HUES6 (cell line): ENCODE measurements around the gene HPS4.

ENCODE experiments used
- H3K27ac ChIP-seq: 2 replicates; pipeline ENCODE4 v1.7.0; 2013; ENCODE audit warnings: low read depth, mild to moderate bottlenecking, low read length, inconsistent platforms
- H3K27me3 ChIP-seq: 2 replicates; pipeline ENCODE4 v1.6.1; 2013; ENCODE audit warnings: low read length; ENCODE audit not compliant: control insufficient read depth, insufficient read depth
- H3K36me3 ChIP-seq: 2 replicates; pipeline ENCODE4 v1.6.1; 2013; ENCODE audit warnings: low read length; ENCODE audit not compliant: control insufficient read depth, insufficient read depth
- H3K4me1 ChIP-seq: 2 replicates; pipeline ENCODE4 v1.6.1; 2013; ENCODE audit warnings: low read length; ENCODE audit not compliant: control insufficient read depth, insufficient read depth
- H3K4me3 ChIP-seq: 2 replicates; pipeline ENCODE4 v1.5.1; 2013; ENCODE audit warnings: low read depth, low read length
- H3K9ac ChIP-seq: one replicate; pipeline ENCODE4 v1.6.1; 2013; ENCODE audit warnings: mild to moderate bottlenecking, low read length
- H3K9me3 ChIP-seq: 2 replicates; pipeline ENCODE4 v1.6.1; 2013; ENCODE audit warnings: low read depth, low read length; ENCODE audit not compliant: control insufficient read depth, insufficient read depth

Gene HPS4

GRCh38 chr22:26516503-26516902, 32.9 kb upstream of the HPS4 start:
- no peak overlapping the region for H3K4me3 ChIP-seq
- no peaks in the 10 kb centered on the region for H3K9me3 ChIP-seq
- H3K9ac ChIP-seq, result no peak overlapping the region
- H3K4me1 ChIP-seq, result peaks cover 7% of the 10 kb centered on the region; the same call in 1 of the 2 replicates
- no peaks in the 10 kb centered on the region for H3K27me3 ChIP-seq
- no peaks in the 10 kb centered on the region for H3K36me3 ChIP-seq
- H3K27ac ChIP-seq, result no peak overlapping the region

DNA sequence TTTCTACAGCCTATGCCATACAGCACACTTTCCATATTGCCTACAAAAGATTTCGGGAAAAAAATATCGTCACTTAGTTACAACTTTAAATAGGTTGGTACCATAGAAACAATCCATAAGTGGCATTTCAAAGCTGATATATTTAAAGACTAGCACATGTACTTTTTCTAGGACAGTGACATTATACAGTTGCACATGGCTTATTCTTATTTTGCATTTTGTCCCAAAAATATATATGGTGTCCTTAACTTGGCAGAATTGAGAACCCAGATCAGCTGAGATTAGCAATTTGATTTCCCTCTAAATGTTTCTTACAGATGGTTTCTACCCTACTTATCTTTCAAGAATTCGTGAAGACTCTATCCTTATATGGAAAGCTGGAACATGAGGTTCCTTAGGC, 32.3 kb upstream of the HPS4 start:
- no peak overlapping the region for H3K4me3 ChIP-seq
- peaks cover 7% of the 10 kb centered on the region; the same call in 1 of the 2 replicates for H3K4me1 ChIP-seq
- H3K9me3 ChIP-seq, result no peaks in the 10 kb centered on the region
- H3K27me3 ChIP-seq, result no peaks in the 10 kb centered on the region
- H3K9ac ChIP-seq, result no peak overlapping the region
- no peaks in the 10 kb centered on the region for H3K36me3 ChIP-seq
- no peak overlapping the region for H3K27ac ChIP-seq

- Histone ChIP-seq H3K4me1 (peaks cover 7% of the 10 kb centered on the region; the same call in 1 of the 2 replicates), H3K36me3 (peaks cover 10% of the 10 kb centered on the region), H3K9ac (no peak overlapping the region), H3K27ac (no peak overlapping the region), H3K27me3 (no peaks in the 10 kb centered on the region), H3K9me3 (no peaks in the 10 kb centered on the region), H3K4me3 (no peak overlapping the region)
These were observed 31.0 kb upstream of the HPS4 start for GRCh38 chr22:26514419-26515161.

DNA sequence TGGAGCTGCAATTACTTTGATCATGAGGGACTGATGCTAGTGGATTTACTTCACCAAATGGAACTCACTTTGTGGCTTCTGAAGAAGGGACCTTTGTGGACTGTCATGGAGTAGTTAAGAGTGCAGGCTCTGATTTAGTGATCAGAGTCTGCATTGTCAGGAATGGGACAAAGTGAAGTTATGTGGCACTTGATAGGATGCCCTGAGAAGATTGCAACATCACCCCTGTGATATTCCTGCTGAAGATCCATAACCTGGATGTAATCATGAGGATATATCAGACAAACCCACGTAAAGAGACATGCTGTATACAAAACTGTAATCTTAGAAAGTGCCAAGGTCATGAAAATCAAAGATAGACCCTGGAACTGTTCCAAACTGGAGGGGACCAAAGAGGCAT, 30.3 kb upstream of the HPS4 start:
- peaks cover 18% of the 10 kb centered on the region for H3K36me3 ChIP-seq
- no peak overlapping the region for H3K9ac ChIP-seq
- no peaks in the 10 kb centered on the region for H3K9me3 ChIP-seq
- no peak overlapping the region for H3K27ac ChIP-seq
- no peak overlapping the region for H3K4me3 ChIP-seq
- no peaks in the 10 kb centered on the region for H3K27me3 ChIP-seq
- peaks cover 7% of the 10 kb centered on the region; the same call in 1 of the 2 replicates for H3K4me1 ChIP-seq

DNA sequence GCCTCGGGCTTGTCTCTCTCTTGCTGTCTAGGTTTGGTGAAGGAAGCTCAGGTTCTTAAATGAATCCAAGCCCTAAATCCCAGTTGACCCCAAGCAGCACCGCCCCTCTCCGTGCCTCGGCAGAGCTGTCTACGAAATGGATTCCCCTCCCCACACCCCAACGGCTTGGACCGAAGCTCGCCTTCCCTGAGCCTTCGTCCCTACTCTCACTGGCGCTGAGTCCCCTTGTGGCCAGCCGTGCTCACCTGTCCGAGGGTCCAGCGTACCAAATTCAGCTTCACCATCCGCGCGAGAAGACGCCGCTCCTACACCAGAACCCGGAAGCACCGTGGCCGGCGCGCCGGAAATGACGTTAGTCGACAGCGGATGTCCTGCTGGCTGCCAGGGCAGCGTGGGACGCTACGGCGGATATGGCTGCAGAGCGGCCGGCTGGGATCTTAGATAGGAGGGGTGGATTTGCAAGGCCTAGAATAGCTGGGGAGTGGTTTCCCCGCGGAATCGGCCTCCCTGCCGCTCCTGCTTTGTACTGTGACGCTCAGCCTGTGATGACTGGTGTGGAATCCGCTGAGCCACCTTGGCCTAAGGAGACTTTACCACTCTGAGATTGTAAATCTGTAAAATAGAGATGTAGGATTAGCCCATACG, 28.7 kb upstream of the HPS4 start, which contains the start of gene TFIP11:
Gene TFIP11, minus strand, starts transcription at position 325 of the 645 bp plus-strand sequence. CDS start 2,201 bp downstream, outside the sequence.
- Histone ChIP-seq H3K9ac (peak within 1 kb of the TSS; percentile 94), H3K4me1 (peaks cover 7% of the 10 kb centered on the region; the same call in 1 of the 2 replicates), H3K9me3 (no peaks in the 10 kb centered on the region), H3K27ac (peak within 1 kb of the TSS; percentile 35; the same call in 1 of the 2 replicates), H3K36me3 (peaks cover 30% of the 10 kb centered on the region), H3K27me3 (no peaks in the 10 kb centered on the region), H3K4me3 (peak within 1 kb of the TSS; percentile 81)

GRCh38 chr22:26508148-26508547, 24.6 kb upstream of the HPS4 start:
- H3K27me3 ChIP-seq, result no peaks in the 10 kb centered on the region
- H3K36me3 ChIP-seq, result peaks cover 68% of the 10 kb centered on the region
- H3K27ac ChIP-seq, result no peak overlapping the region
- peaks cover 6% of the 10 kb centered on the region for H3K4me1 ChIP-seq
- no peaks in the 10 kb centered on the region for H3K9me3 ChIP-seq
- no peak overlapping the region for H3K9ac ChIP-seq
- H3K4me3 ChIP-seq, result no peak overlapping the region

DNA sequence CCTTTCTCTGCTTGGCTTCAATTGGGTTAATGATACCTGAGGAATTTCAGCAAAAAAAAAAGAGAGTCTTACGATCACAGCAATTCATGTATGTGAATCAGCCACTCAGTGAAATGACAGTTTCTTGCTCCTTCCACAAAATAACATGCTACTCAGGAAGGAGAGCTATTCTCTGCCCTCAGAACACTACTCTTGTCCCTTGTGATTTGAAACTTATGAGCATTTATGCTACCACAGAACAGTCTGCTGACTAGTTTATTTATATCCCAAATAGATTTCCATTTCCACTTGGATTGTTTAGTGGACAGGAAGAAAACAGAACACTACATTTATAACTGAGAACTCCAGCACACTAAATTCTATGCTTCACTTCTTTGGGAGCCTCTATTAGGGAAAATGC, 20.2 kb upstream of the HPS4 start:
- H3K36me3 ChIP-seq, result peaks cover 92% of the 10 kb centered on the region
- H3K9me3 ChIP-seq, result no peaks in the 10 kb centered on the region
- peaks cover 5% of the 10 kb centered on the region for H3K4me1 ChIP-seq
- H3K27ac ChIP-seq, result no peak overlapping the region
- H3K9ac ChIP-seq, result no peak overlapping the region
- no peak overlapping the region for H3K4me3 ChIP-seq
- no peaks in the 10 kb centered on the region for H3K27me3 ChIP-seq

DNA sequence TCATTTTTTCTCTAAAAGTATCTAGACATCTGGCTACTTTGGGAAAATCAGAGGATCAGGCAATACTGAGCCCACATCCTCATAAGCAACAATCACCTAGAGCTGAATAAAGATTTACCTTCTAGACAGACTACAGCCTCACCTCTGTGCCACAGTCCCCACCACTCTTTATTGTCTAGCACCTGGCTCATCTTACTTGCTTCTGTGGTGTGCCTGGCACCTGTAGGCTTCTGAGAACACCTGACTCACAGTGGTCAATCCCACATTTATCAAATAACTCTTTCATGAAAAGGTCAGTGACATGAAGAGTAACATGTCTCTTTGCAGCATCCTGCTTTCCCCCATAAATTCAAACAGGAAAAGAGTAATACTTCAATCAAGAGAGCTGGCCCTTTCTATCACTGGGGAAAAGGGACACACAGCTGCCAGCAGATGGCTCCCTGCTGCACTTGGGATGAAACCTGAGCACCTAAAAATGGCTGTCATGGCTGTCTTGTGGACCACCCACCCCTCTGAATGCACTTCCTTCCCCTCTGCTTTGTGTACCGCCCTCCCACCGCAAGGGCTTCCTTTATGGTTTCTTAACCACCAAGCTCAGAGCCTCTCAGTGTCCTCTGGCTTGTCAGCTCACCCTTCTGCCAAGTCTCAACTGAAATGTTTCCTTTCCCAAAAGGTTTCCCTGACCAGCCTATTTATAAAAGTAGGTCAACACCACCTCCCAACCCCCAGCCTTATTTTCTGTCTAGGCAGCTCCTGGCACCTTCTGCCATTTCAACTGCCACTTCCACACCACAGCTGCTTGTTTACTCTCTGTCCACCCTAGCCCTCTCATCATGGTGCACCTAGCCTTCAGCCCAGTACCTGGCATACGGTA, 19.3 kb upstream of the HPS4 start:
- no peak overlapping the region for H3K4me3 ChIP-seq

GRCh38 chr22:26501996-26502395, 18.4 kb upstream of the HPS4 start:
- H3K27me3 ChIP-seq, result no peaks in the 10 kb centered on the region

More for the DNA sequence above, 19.3 kb upstream of the HPS4 start:
- peaks cover 90% of the 10 kb centered on the region for H3K36me3 ChIP-seq
- H3K4me1 ChIP-seq, result peaks cover 5% of the 10 kb centered on the region
- H3K27ac ChIP-seq, result no peak overlapping the region
- H3K27me3 ChIP-seq, result no peaks in the 10 kb centered on the region
- H3K9ac ChIP-seq, result no peak overlapping the region
- H3K9me3 ChIP-seq, result no peaks in the 10 kb centered on the region

DNA sequence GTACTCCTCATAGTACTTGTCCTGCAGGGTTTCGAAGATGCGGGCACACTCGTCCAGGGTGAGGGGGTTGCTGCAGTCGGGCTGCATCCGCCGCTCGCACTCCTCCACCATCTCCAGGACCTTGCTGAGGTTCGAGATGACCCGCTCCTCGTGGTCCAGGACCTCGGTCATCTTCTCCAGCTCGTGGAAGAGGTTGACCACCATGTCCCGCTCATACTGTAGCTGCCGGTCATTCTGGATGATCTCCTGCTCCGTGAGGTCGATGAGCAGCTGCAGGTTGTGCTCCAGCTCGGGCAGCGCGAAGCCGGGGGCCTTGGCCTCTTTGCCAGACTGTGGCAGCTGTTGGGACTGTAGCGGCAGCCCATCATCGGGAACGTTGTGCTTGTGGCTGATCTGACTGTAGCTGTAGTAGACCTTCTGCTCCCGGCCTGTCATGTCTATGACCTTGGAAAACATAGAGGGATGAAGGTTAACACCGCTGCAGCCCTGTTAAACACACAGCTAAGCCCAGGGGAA, 15.7 kb upstream of the HPS4 start:
- Histone ChIP-seq H3K27ac (no peak overlapping the region), H3K9me3 (no peaks in the 10 kb centered on the region), H3K4me1 (peaks cover 5% of the 10 kb centered on the region), H3K27me3 (no peaks in the 10 kb centered on the region), H3K9ac (no peak overlapping the region), H3K4me3 (no peak overlapping the region), H3K36me3 (peaks cover 92% of the 10 kb centered on the region)

More at GRCh38 chr22:26501996-26502395, 18.4 kb upstream of the HPS4 start:
- Histone ChIP-seq H3K4me1 (peaks cover 5% of the 10 kb centered on the region), H3K9ac (no peak overlapping the region), H3K4me3 (no peak overlapping the region), H3K36me3 (peaks cover 90% of the 10 kb centered on the region), H3K9me3 (no peaks in the 10 kb centered on the region), H3K27ac (no peak overlapping the region)
